KBM-7 (cell line): Measurements from ENCODE around the gene KIF3C.
A peak's percentile ranks its signal among the peaks of the same experiment; 100 is the strongest.
"Not testable (repeated sequence)": the region's sequence is repeated elsewhere in the genome, so short reads cannot be mapped to it uniquely, and the experiment has no call there.

Source experiments
- DNase-seq: peaks from one replicate; pipeline ENCODE4 v3.0.0-alpha.2; 2015
- in situ Hi-C: fragments of 300-500 bp; cut with MboI; formaldehyde crosslinking; loops from 2 replicates; pipeline ENCODE4 v1.14.3; 2020; ENCODE audit warnings: low sequenced_read_pairs, low pct_unique_long_range_greater_than_20kb, mixed read lengths

Gene KIF3C

GRCh38 chr2:25972049-25972823 lies 10.1 kb downstream of the KIF3C start:
- DNase-seq = no peak
- in situ Hi-C loops = no loop called here

GRCh38 chr2:25971596-25971995 lies 10.7 kb downstream of the KIF3C start:
- in situ Hi-C loops = no loop called here
- no peak for DNase-seq

GRCh38 chr2:25966531-25967270 lies 15.6 kb downstream of the KIF3C start:
- in situ Hi-C loops = no loop called here
- no peak for DNase-seq

GRCh38 chr2:25964891-25965290 lies 17.4 kb downstream of the KIF3C start:
- in situ Hi-C loops = no loop called here
- DNase-seq = no peak

GRCh38 chr2:25960920-25961319 lies 21.4 kb downstream of the KIF3C start:
- peak; percentile 94 for DNase-seq
- in situ Hi-C loops = no loop called here

GRCh38 chr2:25960396-25960795 lies 21.9 kb downstream of the KIF3C start:
- DNase-seq = no peak
- in situ Hi-C loops = no loop called here

GRCh38 chr2:25958611-25959010 lies 23.7 kb downstream of the KIF3C start:
- in situ Hi-C loops, DNase-seq: not testable (repeated sequence)

- in situ Hi-C loops = no loop called here
- DNase-seq = no peak
Observed at GRCh38 chr2:25957743-25958142, 24.6 kb downstream of the KIF3C start.

GRCh38 chr2:25955869-25956535 lies 26.3 kb downstream of the KIF3C start:
- peak; percentile 21 for DNase-seq
- in situ Hi-C loops = no loop called here

GRCh38 chr2:25955036-25955435 lies 27.3 kb downstream of the KIF3C start:
- in situ Hi-C loops = no loop called here

GRCh38 chr2:25954199-25954752 lies 28.0 kb downstream of the KIF3C start:
- in situ Hi-C loops = no loop called here
- no peak for DNase-seq

More at GRCh38 chr2:25955036-25955435, 27.3 kb downstream of the KIF3C start:
- no peak for DNase-seq

GRCh38 chr2:25951071-25951547 lies 31.2 kb downstream of the KIF3C start:
- in situ Hi-C loops = no loop called here
- DNase-seq = peak; percentile 77

GRCh38 chr2:25948437-25948836 lies 33.9 kb downstream of the KIF3C start:
- in situ Hi-C loops = no loop called here
- no peak for DNase-seq

GRCh38 chr2:25941042-25941441 lies 41.3 kb downstream of the KIF3C start:
- in situ Hi-C loops = no loop called here
- no peak for DNase-seq

GRCh38 chr2:25939257-25939668 lies 43.0 kb downstream of the KIF3C start:
- in situ Hi-C loops = no loop called here
- no peak for DNase-seq

- DNase-seq = no peak
- in situ Hi-C loops = no loop called here
Observed at GRCh38 chr2:25938345-25938744, 44.0 kb downstream of the KIF3C start.

- no peak for DNase-seq
- in situ Hi-C loops = no loop called here
Observed at GRCh38 chr2:25936889-25937545, 45.3 kb downstream of the KIF3C start.

GRCh38 chr2:25933622-25934021 lies 48.7 kb downstream of the KIF3C start:
- DNase-seq = no peak
- in situ Hi-C loops = no loop called here

- DNase-seq = no peak
- in situ Hi-C loops = no loop called here
Observed at GRCh38 chr2:25929789-25930473, 52.4 kb downstream of the KIF3C start.
